H9 (cell line): Measurements from ENCODE around the gene ZNF846. TPM values are rescaled to one million over a fixed set of nuclear protein-coding genes. Genes with fewer than 3 reads are reported as not detected.

Experiments used
- DNase-seq: peaks from one replicate; pipeline ENCODE4 v3.0.0-alpha.2; 2017
- H2AFZ ChIP-seq: one replicate; pipeline ENCODE4 v1.6.1; 2013; ENCODE audit warnings: mild to moderate bottlenecking, low read length, control low read depth, moderate library complexity
- H2AK5ac ChIP-seq: 2 replicates; pipeline ENCODE4 v1.6.1; 2013; ENCODE audit warnings: low read length, control low read depth, mixed read lengths; ENCODE audit not compliant: insufficient read length
- H2BK120ac ChIP-seq: one replicate; pipeline ENCODE4 v1.6.1; 2013; ENCODE audit warnings: low read depth, mild to moderate bottlenecking, low read length, control low read depth, inconsistent platforms; ENCODE audit not compliant: poor library complexity, severe bottlenecking
- H2BK12ac ChIP-seq: 2 replicates; pipeline ENCODE4 v1.6.1; 2013; ENCODE audit warnings: low read length, control low read depth, mixed read lengths, low read depth; ENCODE audit not compliant: insufficient read length
- H2BK15ac ChIP-seq: 2 replicates; pipeline ENCODE4 v1.6.1; 2013; ENCODE audit warnings: low read depth, low read length, control low read depth
- H2BK20ac ChIP-seq: one replicate; pipeline ENCODE4 v1.6.1; 2013; ENCODE audit warnings: low read depth, mild to moderate bottlenecking, low read length, control low read depth, inconsistent platforms; ENCODE audit not compliant: poor library complexity, severe bottlenecking
- H2BK5ac ChIP-seq: 2 replicates; pipeline ENCODE4 v1.6.1; 2013; ENCODE audit warnings: low read length, control low read depth, mixed read lengths; ENCODE audit not compliant: insufficient read length
- H3K14ac ChIP-seq: 2 replicates; pipeline ENCODE4 v1.6.1; 2013; ENCODE audit warnings: low read length, control low read depth; ENCODE audit not compliant: insufficient read depth
- H3K18ac ChIP-seq: 2 replicates; pipeline ENCODE4 v1.6.1; 2013; ENCODE audit warnings: low read depth, mild to moderate bottlenecking, mixed read lengths, low read length, control low read depth; ENCODE audit not compliant: insufficient read length
- H3K23ac ChIP-seq: 2 replicates; pipeline ENCODE4 v1.6.1; 2013; ENCODE audit warnings: low read length, control low read depth, mixed read lengths, low read depth; ENCODE audit not compliant: insufficient read length
- H3K23me2 ChIP-seq: 2 replicates; pipeline ENCODE4 v1.6.1; 2013; ENCODE audit warnings: low read depth, mild to moderate bottlenecking, mixed read lengths, low read length, control low read depth; ENCODE audit not compliant: insufficient read length, poor library complexity, severe bottlenecking
- H3K27ac ChIP-seq: 2 replicates; pipeline ENCODE4 v1.5.1; 2013; ENCODE audit warnings: low read length, control low read depth, mixed read lengths, low read depth; ENCODE audit not compliant: insufficient read length
- H3K27me3 ChIP-seq: 2 replicates; pipeline ENCODE4 v1.6.1; 2013; ENCODE audit warnings: low read length, control low read depth, inconsistent platforms; ENCODE audit not compliant: insufficient read depth
- H3K4ac ChIP-seq: 2 replicates; pipeline ENCODE4 v1.6.1; 2013; ENCODE audit warnings: low read depth, mild to moderate bottlenecking, control low read depth, inconsistent platforms, low read length, moderate library complexity
- H3K4me1 ChIP-seq: 2 replicates; pipeline ENCODE4 v1.6.1; 2013; ENCODE audit warnings: low read length, control low read depth, inconsistent platforms; ENCODE audit not compliant: insufficient read depth
- H3K4me2 ChIP-seq: 2 replicates; pipeline ENCODE4 v1.6.1; 2013; ENCODE audit warnings: low read length, control low read depth, mixed read lengths; ENCODE audit not compliant: insufficient read length, insufficient read depth
- H3K56ac ChIP-seq: 2 replicates; pipeline ENCODE4 v1.6.1; 2013; ENCODE audit warnings: low read depth, mild to moderate bottlenecking, mixed read lengths, low read length, control low read depth; ENCODE audit not compliant: insufficient read length
- H3K79me1 ChIP-seq: 2 replicates; pipeline ENCODE4 v1.6.1; 2013; ENCODE audit warnings: low read depth, mild to moderate bottlenecking, moderate library complexity, low read length, control low read depth, inconsistent platforms; ENCODE audit not compliant: insufficient read depth, poor library complexity, severe bottlenecking
- H3K79me2 ChIP-seq: 2 replicates; pipeline ENCODE4 v1.6.1; 2013; ENCODE audit warnings: low read length, control low read depth, inconsistent platforms; ENCODE audit not compliant: insufficient read depth
- H3K9ac ChIP-seq: 2 replicates; pipeline ENCODE4 v1.6.1; 2013; ENCODE audit warnings: low read length, control low read depth, mixed read lengths; ENCODE audit not compliant: insufficient read length; ENCODE audit errors: extremely low read depth
- H3K9me3 ChIP-seq: one replicate; pipeline ENCODE4 v1.6.1; 2013; ENCODE audit warnings: low read depth, low read length, inconsistent platforms; ENCODE audit not compliant: control insufficient read depth
- H3T11ph ChIP-seq: one replicate; pipeline ENCODE4 v1.6.1; 2013; ENCODE audit warnings: mild to moderate bottlenecking, low read length, control low read depth, inconsistent platforms
- H4K20me1 ChIP-seq: one replicate; pipeline ENCODE4 v1.6.1; 2013; ENCODE audit not compliant: control insufficient read depth, insufficient read length, insufficient read depth
- H4K5ac ChIP-seq: 2 replicates; pipeline ENCODE4 v1.6.1; 2013; ENCODE audit warnings: low read depth, mild to moderate bottlenecking, mixed read lengths, low read length, control low read depth; ENCODE audit not compliant: insufficient read length
- H4K8ac ChIP-seq: replicated peaks from 2 replicates; pipeline ENCODE4 v1.6.1; 2013; ENCODE audit warnings: low read length, control low read depth, mixed read lengths, low read depth; ENCODE audit not compliant: insufficient read length
- H4K91ac ChIP-seq: 2 replicates; pipeline ENCODE4 v1.6.1; 2013; ENCODE audit warnings: low read depth, mild to moderate bottlenecking, moderate library complexity, mixed read lengths, low read length, control low read depth; ENCODE audit not compliant: insufficient read length
- H3K27ac Mint-ChIP-seq, 3 experiments: 2 replicates in 2 of 3; 3 replicates in 1 of 3; pipeline ENCODE4 v1.8.0; 2020 to 2021; ENCODE audit warnings: mixed read lengths in 3 of 3, mild to moderate bottlenecking in 1 of 3, moderate library complexity in 1 of 3
- H3K27me3 Mint-ChIP-seq: 2 replicates; pipeline ENCODE4 v1.8.0; 2021; ENCODE audit warnings: low read depth, mild to moderate bottlenecking, moderate library complexity, mixed read lengths
- H3K36me3 Mint-ChIP-seq, 3 experiments: 2 replicates in 2 of 3; 3 replicates in 1 of 3; pipeline ENCODE4 v1.8.0; 2020 to 2021; ENCODE audit warnings: low read depth in 3 of 3, mixed read lengths in 3 of 3; ENCODE audit not compliant: insufficient read depth in 1 of 3
- H3K4me1 Mint-ChIP-seq, 2 experiments: 2 replicates each; pipeline ENCODE4 v1.8.0; 2020; ENCODE audit warnings: mixed read lengths in 2 of 2
- H3K4me3 Mint-ChIP-seq, 2 experiments: 2 replicates in 1 of 2; 3 replicates in 1 of 2; pipeline ENCODE4 v1.8.0; 2020 to 2021; ENCODE audit warnings: mild to moderate bottlenecking in 2 of 2, mixed read lengths in 2 of 2, moderate library complexity in 1 of 2
- H3K9me3 Mint-ChIP-seq, 2 experiments: 2 replicates in 1 of 2; 3 replicates in 1 of 2; pipeline ENCODE4 v1.8.0; 2020; ENCODE audit warnings: mild to moderate bottlenecking in 2 of 2, mixed read lengths in 2 of 2, moderate library complexity in 1 of 2
- WGBS: extraction: QIAGEN DNeasy Blood & Tissue Kit; methylation state at CpG from one replicate; pipeline ENCODE4 v1.1.7; 2013; ENCODE audit warnings: missing lambda C conversion rate, low lambda C conversion rate, mixed read lengths; ENCODE audit not compliant: insufficient read length; ENCODE audit errors: extremely low coverage; 5-methylcytosine and 5-hydroxymethylcytosine counted together
- total RNA-seq: library from RNA; stranded (reverse); gene quantifications from 2 replicates; pipeline ENCODE4 v1.2.1, GENCODE V29; 2021
- TF ChIP-seq, protein P1 (sequence below): fragments of 200-600 bp; sonication (generic); conservative IDR thresholded peaks from 3 replicates; pipeline ENCODE4 v1.8.0; 2021; ENCODE audit warnings: antibody characterized with exemption, mild to moderate bottlenecking

ZNF846 gene
- total RNA-seq, 1 experiment from 2014 or later, result 9.2 TPM

DNA sequence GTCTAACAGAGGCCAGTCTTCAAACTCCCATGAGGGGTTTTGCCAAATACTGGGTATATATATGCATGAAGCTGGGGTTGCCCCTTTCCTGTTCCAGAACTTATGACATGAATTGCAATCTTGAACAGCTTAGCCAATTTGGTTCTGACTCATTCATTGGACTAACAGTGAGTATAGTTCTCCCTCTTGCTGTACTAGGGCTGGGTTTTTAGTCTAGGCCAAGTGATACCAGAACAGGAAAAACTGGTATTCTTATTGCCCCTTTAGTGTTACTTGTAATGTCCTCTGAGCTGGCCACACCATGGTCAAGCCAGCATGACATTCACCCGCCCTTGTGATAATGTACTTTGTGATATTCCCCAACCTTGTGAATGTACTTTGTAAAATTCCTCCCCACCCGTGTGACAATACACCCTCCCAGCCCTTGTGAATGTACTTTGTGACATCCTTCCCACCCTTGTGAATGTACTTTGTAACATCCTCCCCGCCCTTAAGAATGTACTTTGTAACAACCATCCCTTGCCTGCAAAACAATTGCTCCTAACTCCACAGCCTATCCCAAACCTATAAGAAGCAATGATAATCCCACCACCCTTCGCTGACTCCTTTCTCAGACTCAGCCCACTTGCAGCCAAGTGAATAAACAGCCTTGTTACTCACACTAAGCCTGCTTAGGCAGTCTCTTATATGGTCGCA, 26.9 kb downstream of the ZNF846 start:
- Histone ChIP-seq H2AFZ (no peak overlapping the region), H3K14ac (no peak overlapping the region), H3K23ac (no peak overlapping the region), H4K5ac (no peak overlapping the region), H2BK15ac (no peak overlapping the region), H2BK120ac (no peak overlapping the region), H3K4me2 (no peak overlapping the region), H3K9me3 (peaks cover 6% of the 10 kb centered on the region), H3K27ac (no peak overlapping the region), H2BK5ac (no peak overlapping the region), H3K27me3 (no peaks in the 10 kb centered on the region), H3K18ac (no peak overlapping the region), H4K91ac (no peak overlapping the region), H3K56ac (no peak overlapping the region), H3K9ac (no peak overlapping the region), H4K8ac (no peak overlapping the region), H3T11ph (no peak overlapping the region), H3K4ac (no peak overlapping the region), H3K23me2 (no peaks in the 10 kb centered on the region), H4K20me1 (peaks cover 2% of the 10 kb centered on the region), H2BK20ac (no peak overlapping the region), H2BK12ac (no peak overlapping the region), H3K79me2 (no peaks in the 10 kb centered on the region), H2AK5ac (no peak overlapping the region), H3K79me1 (no peaks in the 10 kb centered on the region), H3K4me1 (no peaks in the 10 kb centered on the region)
- no peak for DNase-seq
- H3K4me1 Mint-ChIP-seq, result no peaks in the 10 kb centered on the region
- peaks cover 43 to 48% of the 10 kb centered on the region in 2 experiments for H3K9me3 Mint-ChIP-seq
- TF ChIP-seq, protein P1, sequence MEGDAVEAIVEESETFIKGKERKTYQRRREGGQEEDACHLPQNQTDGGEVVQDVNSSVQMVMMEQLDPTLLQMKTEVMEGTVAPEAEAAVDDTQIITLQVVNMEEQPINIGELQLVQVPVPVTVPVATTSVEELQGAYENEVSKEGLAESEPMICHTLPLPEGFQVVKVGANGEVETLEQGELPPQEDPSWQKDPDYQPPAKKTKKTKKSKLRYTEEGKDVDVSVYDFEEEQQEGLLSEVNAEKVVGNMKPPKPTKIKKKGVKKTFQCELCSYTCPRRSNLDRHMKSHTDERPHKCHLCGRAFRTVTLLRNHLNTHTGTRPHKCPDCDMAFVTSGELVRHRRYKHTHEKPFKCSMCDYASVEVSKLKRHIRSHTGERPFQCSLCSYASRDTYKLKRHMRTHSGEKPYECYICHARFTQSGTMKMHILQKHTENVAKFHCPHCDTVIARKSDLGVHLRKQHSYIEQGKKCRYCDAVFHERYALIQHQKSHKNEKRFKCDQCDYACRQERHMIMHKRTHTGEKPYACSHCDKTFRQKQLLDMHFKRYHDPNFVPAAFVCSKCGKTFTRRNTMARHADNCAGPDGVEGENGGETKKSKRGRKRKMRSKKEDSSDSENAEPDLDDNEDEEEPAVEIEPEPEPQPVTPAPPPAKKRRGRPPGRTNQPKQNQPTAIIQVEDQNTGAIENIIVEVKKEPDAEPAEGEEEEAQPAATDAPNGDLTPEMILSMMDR, result no peak
- no peak overlapping the region for H3K27ac Mint-ChIP-seq
- no CpG with 5 or more reads among the region's 5 CpGs for WGBS
- no peak overlapping the region for H3K4me3 Mint-ChIP-seq
- H3K27me3 Mint-ChIP-seq, result peaks cover 2% of the 10 kb centered on the region; the same call in 1 of the 2 replicates
- H3K36me3 Mint-ChIP-seq, result peaks cover 0 to 16% (median 8%) of the 10 kb centered on the region in 3 experiments; a peak in 3 of 7 replicates
